Measurements from ENCODE around the gene BCDIN3D. TPM values are rescaled to one million over a fixed set of nuclear protein-coding genes. Genes with fewer than 3 reads are reported as not detected.
"Not testable (repeated sequence)": the region's sequence is repeated elsewhere in the genome, so short reads cannot be mapped to it uniquely, and the experiment has no call there.

The BCDIN3D gene
- total and polyA plus RNA-seq, 8 donors: 0.58 to 14.7 (median 2.6) TPM; not detected in 1

DNA sequence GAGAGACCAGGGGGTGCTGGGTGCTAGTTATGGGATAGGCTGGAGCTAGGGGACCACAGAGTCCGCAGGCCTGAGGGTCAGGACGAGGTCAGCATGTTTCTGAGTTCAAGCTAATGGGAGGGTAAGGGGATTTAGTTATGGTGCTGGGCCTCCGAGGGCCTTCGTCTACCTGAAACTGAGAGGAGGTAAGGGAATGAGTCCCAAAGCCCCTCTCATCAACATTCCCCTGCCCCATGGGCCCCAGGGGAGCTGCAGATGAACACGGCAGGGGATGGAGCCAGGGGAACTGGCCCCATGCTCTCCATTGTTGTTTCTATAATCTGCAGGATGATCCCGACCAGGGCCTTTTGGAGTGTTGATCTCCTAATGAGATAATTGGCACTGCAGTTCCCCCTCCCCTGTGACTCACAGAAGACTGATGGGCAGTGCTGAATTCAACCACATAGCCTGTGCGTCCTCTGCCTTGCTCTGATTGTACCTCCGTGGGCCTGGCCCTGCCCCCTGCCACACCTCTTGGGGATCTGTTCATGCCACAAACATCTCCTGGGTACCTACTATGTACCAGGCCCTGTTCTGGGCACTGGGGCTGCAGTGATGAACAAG lies 39.4 kb upstream of the BCDIN3D start:
- Histone ChIP-seq H3K27ac (no peak overlapping the region), H3K27me3 (peaks cover 0 to 10% (median 0%) of the 10 kb centered on the region in 3 donors), H3K36me3 (no peaks in the 10 kb centered on the region), H3K4me1 (peaks cover 0 to 3% (median 0%) of the 10 kb centered on the region in 4 donors), H3K4me3 (no peak overlapping the region), H3K9me3 (no peaks in the 10 kb centered on the region)
- DNase-seq: no peak
- intact Hi-C loops (cut with DNase I; ENCODE audit: low total_unique reads): no loop called here
- 82 to 88% (median 83%) methylated on average over 8 of the region's 8 CpGs for WGBS, 5 donors
- TF ChIP-seq POLR2A (IDR thresholded peaks at IDR 0.05): no peak
- no peak for TF ChIP-seq POLR2AphosphoS5 (IDR thresholded peaks at IDR 0.05)
- no peak for TF ChIP-seq EP300 (IDR thresholded peaks at IDR 0.05)
- TF ChIP-seq, protein P1, sequence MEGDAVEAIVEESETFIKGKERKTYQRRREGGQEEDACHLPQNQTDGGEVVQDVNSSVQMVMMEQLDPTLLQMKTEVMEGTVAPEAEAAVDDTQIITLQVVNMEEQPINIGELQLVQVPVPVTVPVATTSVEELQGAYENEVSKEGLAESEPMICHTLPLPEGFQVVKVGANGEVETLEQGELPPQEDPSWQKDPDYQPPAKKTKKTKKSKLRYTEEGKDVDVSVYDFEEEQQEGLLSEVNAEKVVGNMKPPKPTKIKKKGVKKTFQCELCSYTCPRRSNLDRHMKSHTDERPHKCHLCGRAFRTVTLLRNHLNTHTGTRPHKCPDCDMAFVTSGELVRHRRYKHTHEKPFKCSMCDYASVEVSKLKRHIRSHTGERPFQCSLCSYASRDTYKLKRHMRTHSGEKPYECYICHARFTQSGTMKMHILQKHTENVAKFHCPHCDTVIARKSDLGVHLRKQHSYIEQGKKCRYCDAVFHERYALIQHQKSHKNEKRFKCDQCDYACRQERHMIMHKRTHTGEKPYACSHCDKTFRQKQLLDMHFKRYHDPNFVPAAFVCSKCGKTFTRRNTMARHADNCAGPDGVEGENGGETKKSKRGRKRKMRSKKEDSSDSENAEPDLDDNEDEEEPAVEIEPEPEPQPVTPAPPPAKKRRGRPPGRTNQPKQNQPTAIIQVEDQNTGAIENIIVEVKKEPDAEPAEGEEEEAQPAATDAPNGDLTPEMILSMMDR (IDR thresholded peaks at IDR 0.05): no peak

DNA sequence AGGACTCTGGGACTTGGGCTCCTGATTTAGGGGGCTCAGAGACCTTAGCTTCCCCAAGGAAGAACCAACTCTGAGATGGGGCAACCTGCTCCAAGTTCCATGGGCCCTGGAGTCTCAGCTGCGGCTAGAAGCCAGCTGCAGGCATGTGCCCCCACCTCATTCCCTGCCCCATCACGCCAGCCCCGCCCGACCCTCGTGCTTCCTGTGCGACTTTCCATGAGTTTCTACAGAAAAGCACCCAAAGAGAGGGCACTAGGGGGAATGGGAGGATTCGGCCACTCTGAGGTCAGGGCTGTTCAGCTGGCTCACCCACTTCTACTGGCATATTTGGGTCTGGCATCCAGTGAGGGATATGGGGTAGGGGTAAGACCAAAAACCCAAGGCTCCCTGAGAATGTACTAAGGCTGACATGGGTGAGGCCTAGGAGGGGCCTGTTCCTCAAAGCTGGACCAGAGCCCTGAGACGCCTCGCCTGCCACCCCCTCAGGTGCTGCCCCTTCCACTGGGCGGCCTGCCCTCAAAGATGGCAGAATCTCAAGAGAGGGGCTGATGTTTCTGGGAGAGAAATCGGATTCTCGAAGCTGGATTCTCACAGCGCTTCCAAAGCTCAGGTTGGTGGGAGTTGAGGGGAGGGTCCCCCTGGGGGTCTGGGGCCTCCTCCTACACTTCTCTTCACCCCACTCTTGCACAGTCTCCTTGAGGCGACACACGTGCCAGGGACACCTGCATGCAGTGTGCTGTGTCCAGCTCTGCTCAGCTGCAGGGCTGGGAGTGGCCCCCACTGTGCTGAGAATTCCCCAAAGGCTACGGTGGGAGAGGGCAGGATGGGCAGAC lies 38.7 kb upstream of the BCDIN3D start:
- TF ChIP-seq POLR2AphosphoS5 (IDR thresholded peaks at IDR 0.05): no peak
- TF ChIP-seq POLR2A (IDR thresholded peaks at IDR 0.05): no peak
- no peak for TF ChIP-seq EP300 (IDR thresholded peaks at IDR 0.05)
- TF ChIP-seq, protein P1 (IDR thresholded peaks at IDR 0.05): no peak
- no peak overlapping the region for H3K27ac ChIP-seq
- H3K4me1 ChIP-seq: no peaks in the 10 kb centered on the region
- 89 to 92% (median 90%) methylated on average over 15 to 16 of the region's 16 CpGs for WGBS, 5 donors
- no peaks in the 10 kb centered on the region for H3K36me3 ChIP-seq
- peaks cover 0 to 10% (median 0%) of the 10 kb centered on the region in 3 donors for H3K27me3 ChIP-seq
- no peak for DNase-seq
- no peaks in the 10 kb centered on the region for H3K9me3 ChIP-seq
- intact Hi-C loops (cut with DNase I; ENCODE audit: low total_unique reads): no loop called here
- H3K4me3 ChIP-seq: no peak overlapping the region

- DNase-seq: no peak
- 80 to 94% (median 84%) methylated on average over 5 of the region's 5 CpGs for WGBS, 5 donors
Measured at GRCh38 chr12:49880756-49881414, 38.0 kb upstream of the BCDIN3D start.

GRCh38 chr12:49879065-49879464 lies 36.2 kb upstream of the BCDIN3D start:
- H3K36me3 ChIP-seq; H3K4me1 ChIP-seq; H3K27ac ChIP-seq; DNase-seq; H3K27me3 ChIP-seq; H3K4me3 ChIP-seq; intact Hi-C loops (cut with DNase I; ENCODE audit: low total_unique reads); H3K9me3 ChIP-seq: not testable (repeated sequence)
- WGBS, 5 donors: 79 to 97% (median 88%) methylated on average over 2 of the region's 2 CpGs

More at GRCh38 chr12:49880756-49881414, 38.0 kb upstream of the BCDIN3D start:
- H3K27me3 ChIP-seq: peaks cover 0 to 7% (median 0%) of the 10 kb centered on the region in 3 donors
- H3K27ac ChIP-seq: no peak overlapping the region
- H3K4me3 ChIP-seq: no peak overlapping the region
- intact Hi-C loops (cut with DNase I; ENCODE audit: low total_unique reads): no loop called here
- H3K9me3 ChIP-seq: no peaks in the 10 kb centered on the region
- H3K36me3 ChIP-seq: no peaks in the 10 kb centered on the region
- no peaks in the 10 kb centered on the region for H3K4me1 ChIP-seq
- TF ChIP-seq POLR2AphosphoS5 (IDR thresholded peaks at IDR 0.05): no peak

DNA sequence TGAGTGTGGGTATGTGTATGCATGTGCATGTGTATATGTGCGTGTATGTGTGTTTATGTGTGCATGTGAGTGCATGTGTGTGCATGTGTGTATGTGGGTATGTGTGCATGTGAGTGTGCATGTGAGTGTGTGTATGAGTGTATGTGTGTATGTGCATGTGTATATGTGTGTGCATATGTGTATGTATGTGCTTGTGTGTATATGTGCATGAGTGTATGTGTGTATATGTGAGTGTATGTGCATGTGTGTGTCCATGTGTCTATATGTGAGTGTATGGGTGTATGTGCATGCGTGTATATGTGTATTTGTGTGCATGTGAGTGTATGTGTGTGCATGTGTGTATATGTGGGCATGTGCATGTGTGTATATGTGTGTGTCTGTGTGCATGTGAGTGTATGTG lies 35.1 kb upstream of the BCDIN3D start:
- intact Hi-C loops (cut with DNase I; ENCODE audit: low total_unique reads): no loop called here
- no peak overlapping the region for H3K27ac ChIP-seq
- no peak for DNase-seq
- no peaks in the 10 kb centered on the region for H3K9me3 ChIP-seq
- no peaks in the 10 kb centered on the region for H3K36me3 ChIP-seq
- no peaks in the 10 kb centered on the region for H3K4me1 ChIP-seq
- TF ChIP-seq POLR2AphosphoS5 (IDR thresholded peaks at IDR 0.05) (no peak), POLR2A (IDR thresholded peaks at IDR 0.05) (no peak), EP300 (IDR thresholded peaks at IDR 0.05) (no peak)
- TF ChIP-seq, protein P1 (IDR thresholded peaks at IDR 0.05): no peak
- 53 to 88% (median 76%) methylated on average over 2 of the region's 2 CpGs for WGBS, 5 donors
- H3K4me3 ChIP-seq: no peak overlapping the region
- H3K27me3 ChIP-seq: no peaks in the 10 kb centered on the region
